NCI-H1436 (cell line): ENCODE results near the gene AACS.
"Not testable (repeated sequence)": the region's sequence is repeated elsewhere in the genome, so short reads cannot be mapped to it uniquely, and the experiment has no call there.

Source experiments
- DNase-seq: peaks from one replicate; lab custom pipeline; 2025; lab: John Stamatoyannopoulos, UW

Gene AACS

DNA sequence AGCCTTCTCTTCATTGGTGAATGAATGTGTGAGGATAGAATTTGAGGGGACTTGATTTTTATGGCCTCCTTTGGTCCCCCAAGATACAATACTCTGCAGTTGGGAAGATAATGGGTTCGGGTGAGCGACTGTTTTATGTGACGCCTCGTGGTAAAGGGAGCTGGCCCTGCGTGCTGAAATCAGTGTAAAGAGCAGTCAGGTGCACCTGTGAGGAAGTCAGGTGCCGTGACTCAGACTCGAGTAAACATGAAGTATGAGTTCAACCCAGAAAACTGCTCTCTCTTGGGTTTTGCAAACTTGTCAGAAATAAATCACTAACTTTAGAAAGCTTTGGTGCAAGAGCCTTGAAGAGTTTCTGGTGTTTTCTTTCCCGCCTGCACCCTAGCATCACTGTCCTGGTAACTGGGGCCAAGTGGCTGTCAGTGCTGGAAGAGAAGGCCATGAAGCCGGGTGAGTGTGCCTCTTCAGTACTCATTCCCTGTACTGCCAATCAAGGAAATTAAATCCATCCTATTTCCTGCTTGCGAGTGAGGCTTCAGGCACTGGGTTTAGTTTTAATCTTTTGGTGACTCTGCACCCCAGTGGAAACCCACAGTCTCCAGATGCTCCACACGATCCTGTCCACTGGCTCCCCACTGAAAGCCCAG is 59.2 kb downstream of the AACS start:
- DNase-seq, result no peak

DNA sequence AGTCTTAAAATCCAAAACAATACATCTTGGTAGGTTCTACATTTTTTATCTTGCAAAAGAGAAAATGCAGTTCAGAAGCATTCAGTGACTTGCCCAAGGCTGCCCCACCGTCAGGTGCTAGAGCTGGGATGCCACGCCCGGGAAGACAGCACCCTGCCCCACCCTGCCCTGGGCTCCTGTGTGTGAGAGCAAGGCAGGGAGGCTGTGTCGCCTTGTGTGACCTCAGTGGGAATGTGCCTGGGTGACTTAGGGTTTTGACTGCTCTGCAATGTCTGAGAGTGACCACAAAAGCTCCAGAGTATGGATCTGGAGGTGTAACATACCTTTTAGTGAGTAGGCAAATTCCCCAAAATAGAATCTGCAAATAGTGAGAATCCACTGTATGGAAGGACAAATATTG is 60.0 kb downstream of the AACS start:
- no peak for DNase-seq

- DNase-seq, result no peak
These were observed 63.4 kb downstream of the AACS start for GRCh38 chr12:125128439-125129178.

DNA sequence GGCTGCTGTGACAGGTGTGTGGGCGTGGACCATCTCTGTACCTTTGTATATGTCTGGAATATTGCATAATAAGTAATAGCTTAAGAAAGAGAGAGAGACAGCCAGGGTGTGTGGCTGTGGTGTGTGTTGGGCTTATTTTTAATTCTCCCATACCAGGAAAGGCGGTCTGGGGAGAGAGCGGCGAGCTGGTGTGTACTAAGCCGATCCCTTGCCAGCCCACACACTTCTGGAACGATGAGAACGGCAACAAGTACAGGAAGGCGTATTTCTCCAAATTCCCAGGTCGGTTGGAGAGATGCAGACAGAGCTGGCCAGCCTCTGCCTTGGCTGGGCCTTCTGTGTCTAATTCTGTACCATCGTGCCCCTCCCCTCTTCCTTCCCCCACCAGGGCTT is 63.9 kb downstream of the AACS start:
- no peak for DNase-seq

DNA sequence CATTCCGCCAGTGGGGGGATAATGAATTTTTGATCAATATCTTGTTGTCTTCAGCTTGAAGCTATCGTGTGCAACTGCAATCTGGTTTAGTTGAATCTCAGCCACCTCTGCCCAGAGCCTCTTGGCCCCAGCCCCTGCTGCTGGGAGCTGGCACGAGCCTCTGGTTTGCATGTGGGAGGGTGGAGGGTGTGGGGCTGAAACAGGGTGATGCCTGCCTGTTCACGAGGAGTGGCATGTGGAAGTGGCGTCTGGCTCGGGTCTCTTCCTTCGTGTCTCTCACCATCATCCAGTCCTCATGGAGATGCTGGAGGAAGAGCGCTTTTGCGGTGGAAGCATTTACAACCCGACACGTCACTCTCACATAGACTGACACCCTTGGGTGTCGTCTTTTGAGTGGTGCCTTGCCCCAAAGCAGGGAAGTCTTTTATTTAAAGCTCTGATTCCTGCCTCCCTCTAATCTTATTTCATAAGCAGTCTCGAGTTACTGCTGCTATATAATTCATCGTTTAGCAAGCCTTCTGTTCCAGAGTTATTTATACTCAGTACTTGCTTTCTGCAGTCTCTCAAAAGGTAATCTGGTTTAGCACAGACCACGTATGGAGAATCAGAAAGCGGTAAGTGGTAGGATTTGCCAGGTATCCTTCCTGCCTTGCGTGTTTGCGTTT is 64.5 kb downstream of the AACS start:
- no peak for DNase-seq

DNA sequence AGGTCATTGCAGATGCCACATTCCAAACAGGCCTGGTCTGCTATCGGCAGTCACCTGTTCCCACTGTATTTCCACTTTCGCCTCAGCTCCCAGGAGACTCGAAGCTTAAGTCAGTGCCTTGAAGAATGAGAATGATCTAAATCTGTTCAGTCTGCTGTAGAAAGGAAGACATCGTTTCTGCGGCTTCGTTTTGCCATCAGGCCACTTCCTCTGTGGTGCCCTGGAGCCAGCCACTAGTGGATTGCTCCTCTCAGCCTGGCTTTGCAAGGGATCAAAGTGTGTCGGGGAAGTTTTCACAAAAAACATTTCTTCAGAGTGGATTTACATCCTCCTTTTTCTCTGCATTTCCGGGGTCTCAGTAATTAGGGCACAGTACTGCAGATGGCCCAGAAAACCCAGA is 66.7 kb downstream of the AACS start:
- DNase-seq, result no peak

DNA sequence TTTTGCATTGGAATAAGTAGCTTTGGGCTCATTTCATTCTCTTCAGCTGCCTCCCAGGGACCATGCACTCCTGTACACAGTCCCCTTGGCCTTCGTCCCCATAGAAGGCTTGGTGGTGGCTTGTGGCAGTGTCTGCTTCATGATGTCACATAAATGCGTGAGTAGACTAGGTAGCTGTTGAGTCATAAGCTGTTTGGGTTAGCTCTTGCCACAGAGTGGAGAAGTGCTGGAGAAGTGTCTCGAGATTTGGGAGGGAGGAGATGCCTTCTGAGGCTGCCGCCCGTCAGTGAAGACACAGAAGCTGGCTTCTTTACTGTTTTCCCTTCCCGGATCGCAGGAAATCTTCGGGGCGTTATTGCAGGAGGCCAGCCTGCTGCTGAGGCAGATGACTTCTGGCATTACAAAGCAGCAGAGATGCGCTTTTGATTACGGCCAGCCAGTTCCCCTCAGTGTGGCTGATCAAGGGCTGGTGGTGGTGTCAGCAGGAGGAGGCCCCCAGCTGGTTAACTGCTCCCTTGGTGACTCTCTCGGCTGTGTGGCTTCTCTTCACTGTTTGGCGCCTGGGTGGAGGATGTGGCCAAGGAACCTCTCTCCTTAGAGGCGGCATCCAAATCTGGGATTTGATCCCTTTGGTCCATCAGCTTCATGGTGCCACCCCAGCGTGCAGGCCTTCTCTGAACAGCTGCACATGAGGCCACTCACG is 67.6 kb downstream of the AACS start:
- no peak for DNase-seq

DNA sequence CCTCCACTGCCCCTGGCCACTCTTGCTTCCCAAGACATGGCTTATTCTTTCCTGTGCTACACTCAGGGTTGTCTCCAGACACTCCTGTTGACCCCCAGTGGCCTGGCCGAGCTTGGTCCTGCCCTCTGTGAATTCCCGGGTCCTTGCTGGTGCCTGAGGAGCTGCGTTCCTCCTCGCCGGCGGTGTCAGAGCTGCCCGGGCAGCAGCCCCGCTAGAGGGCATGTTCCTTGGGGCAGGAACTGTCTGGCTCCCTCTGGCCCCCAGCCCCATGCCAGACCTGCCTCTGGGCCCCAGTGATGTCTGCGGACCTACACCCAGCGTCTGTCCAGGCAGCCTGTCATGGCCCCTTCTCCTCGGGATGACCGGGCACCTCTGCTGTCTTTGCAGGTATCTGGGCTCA is 68.4 kb downstream of the AACS start:
- no peak for DNase-seq

DNA sequence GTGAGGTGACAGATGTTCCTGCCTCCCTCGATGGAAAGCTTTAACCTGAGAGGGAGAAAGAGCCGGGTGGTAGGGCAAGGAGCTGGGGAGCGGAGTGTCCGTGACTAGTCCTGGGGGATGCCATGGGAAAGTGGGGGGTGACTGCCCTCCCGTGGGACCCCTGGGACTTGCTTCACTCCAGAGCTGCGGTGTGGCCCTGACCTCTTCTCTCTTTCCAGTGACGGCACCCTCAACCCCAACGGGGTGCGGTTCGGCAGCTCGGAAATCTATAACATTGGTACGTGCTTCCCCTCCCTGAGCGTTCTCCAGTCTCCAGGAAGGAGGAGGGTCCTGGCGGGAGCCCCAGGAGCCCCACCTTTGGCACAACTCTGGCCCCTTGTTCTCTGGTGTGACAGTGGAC is 69.3 kb downstream of the AACS start:
- DNase-seq, result no peak

DNA sequence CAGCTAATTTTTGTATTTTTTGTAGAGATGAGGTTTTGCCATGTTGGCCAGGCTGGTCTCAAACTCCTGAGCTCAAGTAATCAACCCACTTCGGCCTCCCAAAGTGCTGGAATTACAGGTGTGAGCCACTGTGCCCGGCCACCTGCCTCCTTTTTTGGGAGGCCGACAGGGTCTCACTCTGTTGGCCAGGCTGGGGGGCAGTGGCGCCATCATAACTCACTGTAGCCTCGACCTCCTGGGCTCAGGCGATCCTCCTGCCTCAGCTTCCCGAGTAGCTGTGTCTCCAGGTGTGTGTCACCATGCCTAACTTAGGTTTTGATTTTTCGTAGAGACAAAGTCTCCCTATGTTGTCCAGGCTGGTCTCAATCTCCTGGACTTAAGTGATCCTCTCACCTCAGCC is 70.7 kb downstream of the AACS start:
- DNase-seq, result no peak

GRCh38 chr12:125136702-125137101 is 71.5 kb downstream of the AACS start:
- DNase-seq, result no peak

DNA sequence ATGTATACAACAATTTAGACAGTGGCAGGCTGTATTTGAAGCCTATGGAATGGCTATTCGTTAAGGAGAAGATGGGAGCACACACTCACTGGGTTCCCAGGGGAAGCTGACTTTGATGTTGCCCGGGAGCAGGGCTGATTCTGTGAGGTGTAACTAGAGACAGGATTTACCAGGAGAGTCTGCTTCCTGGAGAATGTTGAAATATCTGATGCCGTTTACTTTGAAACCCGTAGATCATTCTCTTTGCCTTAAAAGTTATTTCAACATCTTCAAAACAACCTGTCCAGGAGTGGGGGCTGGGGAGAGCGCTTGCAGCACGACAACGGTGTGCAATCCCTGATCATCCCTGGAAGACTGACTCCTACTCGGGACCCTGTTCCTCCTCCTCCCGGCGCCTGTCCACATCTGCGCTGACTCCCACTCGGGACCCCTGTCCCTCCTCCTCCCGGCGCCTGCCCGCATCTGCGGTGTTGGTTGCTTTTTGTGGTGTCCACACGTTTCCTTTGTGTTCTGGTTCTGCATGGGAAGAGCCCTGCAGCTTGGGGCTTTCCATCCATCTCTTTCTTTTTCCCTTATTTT is 72.6 kb downstream of the AACS start:
- no peak for DNase-seq

GRCh38 chr12:125140279-125141209 is 75.3 kb downstream of the AACS start:
- DNase-seq, result no peak

- DNase-seq, result not testable (repeated sequence)
These were observed 76.0 kb downstream of the AACS start for GRCh38 chr12:125141210-125141573.

DNA sequence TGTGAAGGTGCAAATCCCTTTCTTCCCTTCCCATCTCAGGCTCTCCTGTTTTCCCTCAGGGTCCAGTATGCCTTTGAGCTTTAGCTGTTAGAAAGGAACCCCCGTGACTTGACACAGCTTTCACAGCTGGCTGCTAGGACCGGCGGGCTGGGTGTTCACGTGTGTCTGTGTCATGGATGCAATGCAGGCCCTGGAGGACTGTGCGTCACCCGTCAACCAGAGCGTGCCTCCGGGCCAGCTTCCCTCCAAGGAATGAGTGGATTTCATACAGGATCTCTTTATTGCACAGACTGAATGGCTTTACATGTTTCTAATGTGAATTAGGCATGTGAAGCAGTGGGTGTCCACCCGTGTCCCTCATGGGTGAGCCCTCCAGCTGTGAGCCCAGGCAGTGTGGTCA is 77.4 kb downstream of the AACS start:
- DNase-seq, result no peak

DNA sequence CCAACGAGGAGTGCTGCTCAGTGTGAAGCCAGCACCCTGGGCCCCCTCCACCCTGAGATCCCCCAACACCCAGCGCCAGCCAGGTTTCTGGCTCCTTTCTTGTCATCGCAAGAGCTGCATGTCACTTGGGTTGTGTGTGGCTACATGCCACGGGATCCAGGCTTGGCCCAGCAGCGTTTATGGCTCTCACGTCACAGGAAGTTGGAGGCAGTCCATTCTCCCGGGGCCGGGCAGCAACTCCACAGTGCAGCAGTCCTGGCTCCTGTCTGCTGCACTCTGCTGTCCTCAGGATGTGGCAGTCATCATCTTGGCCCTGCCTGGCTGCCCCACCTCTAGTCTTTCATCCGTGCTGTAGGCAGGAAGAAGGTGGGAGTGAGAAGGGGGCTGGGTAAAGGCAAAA is 78.3 kb downstream of the AACS start:
- DNase-seq, result no peak

- no peak for DNase-seq
These were observed 80.0 kb downstream of the AACS start for GRCh38 chr12:125145196-125145595.

DNA sequence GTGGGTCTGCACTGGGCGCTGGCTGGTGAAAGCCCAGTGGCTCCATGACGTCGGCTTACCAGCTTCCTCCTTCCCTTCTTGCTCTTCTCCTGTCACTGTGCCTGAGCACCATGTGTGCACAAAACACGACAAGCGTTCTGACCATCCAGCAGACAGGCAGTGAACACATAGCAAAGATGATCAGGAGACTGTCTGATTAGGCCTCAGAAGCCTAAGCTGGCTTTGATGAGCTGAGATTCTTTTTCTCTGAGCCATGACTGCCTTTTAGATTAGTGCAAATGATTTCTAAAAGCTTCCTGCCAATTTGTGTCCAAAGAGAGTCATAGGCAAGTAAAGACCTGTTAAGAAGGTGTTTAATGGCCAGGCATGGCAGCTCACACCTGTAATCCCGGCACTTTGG is 83.1 kb downstream of the AACS start:
- peak; percentile 10 for DNase-seq

DNA sequence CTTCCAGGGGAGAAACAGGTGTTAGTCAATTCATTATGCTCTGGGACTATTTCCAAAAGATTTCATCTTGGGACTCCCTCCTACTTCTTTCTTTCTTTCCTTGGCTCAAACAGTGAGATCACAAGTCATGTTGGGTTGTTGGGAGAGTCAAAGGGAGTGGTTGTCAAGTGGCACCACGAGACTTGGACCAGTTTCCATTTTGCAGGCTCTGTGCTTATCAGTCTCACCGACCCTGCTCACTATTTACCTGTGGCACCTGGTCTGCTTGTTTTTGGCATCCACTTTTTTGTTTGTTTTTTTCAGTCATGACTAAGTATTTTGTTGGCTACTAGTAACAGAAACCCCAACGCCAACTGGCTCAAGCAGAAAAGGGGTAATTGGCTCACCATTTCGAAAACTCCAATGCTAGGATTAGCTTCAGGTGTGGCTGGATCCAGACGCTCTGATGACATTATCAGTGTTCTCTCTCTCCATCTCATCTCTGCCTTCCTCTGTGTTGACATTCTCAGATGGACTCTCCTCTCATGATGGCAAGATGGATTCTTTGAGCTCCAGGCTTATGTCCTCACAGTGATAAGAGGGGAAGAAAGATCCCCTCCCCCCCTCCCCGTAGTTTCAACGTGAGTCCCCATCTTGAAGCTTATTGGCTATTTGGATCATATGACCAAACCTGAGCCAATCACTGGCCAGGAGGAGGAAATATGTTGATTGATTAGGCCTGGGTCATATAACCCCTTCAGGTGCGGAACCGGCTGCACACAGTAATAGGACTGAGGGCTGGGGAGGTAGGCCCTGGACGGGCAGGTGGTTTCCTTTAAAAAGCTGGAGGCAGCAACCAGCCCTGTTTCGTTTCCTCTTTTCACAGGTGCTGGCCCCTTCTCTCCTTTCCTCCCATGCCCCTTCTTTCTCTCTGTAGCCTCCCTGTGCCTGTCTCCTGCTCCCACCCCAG is 84.2 kb downstream of the AACS start:
- DNase-seq, result no peak

DNA sequence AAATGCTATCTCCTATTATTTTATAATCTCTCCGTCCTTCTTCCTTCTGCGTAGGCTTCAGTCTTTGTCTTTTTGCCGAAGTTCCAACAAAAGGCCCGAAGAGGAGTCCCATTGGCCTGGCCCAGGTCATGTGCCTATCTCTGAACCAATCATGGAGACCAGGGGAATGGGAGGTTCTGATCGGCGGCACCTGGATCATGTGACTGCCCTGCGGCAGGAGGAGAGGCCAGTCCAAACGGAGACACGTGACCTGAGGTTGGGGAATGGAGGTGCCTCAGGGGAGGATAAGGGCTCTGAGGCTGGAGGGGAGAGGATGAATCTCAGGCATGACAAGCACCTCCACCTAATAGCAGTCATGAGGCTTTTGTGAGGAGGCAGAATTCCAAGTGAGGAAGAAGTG is 86.0 kb downstream of the AACS start:
- DNase-seq, result no peak
